ENCODE data around the gene CRK. TPM values are rescaled to one million over a fixed set of nuclear protein-coding genes. Genes with fewer than 3 reads are reported as not detected.

Gene CRK
- total RNA-seq, 1 donor from 2014 or later, result 46.4 TPM

- peaks cover 39% of the 10 kb centered on the region for H3K4me1 Mint-ChIP-seq (ENCODE audit: low read depth, unreplicated experiment)
Measured at GRCh38 chr17:1377334-1377733, 78.7 kb downstream of the CRK start.

GRCh38 chr17:1376061-1376460, 80.0 kb downstream of the CRK start:
- no peak for TF ChIP-seq CTCF (IDR thresholded peaks at IDR 0.05; ENCODE audit: partially characterized antibody, unreplicated experiment)

More at GRCh38 chr17:1377334-1377733, 78.7 kb downstream of the CRK start:
- H3K4me3 Mint-ChIP-seq (ENCODE audit: unreplicated experiment), result no peak overlapping the region
- TF ChIP-seq CTCF (IDR thresholded peaks at IDR 0.05; ENCODE audit: partially characterized antibody, unreplicated experiment), result no peak
- H3K27me3 Mint-ChIP-seq (ENCODE audit: unreplicated experiment), result peaks cover 9% of the 10 kb centered on the region
- no peak overlapping the region for H3K27ac Mint-ChIP-seq (ENCODE audit: unreplicated experiment)
- DNase-seq, result no peak
- H3K9me3 Mint-ChIP-seq (ENCODE audit: unreplicated experiment), result peaks cover 5% of the 10 kb centered on the region
- no peaks in the 10 kb centered on the region for H3K36me3 Mint-ChIP-seq (ENCODE audit: unreplicated experiment)

GRCh38 chr17:1375615-1376014, 80.4 kb downstream of the CRK start:
- no peak overlapping the region for H3K4me3 Mint-ChIP-seq (ENCODE audit: unreplicated experiment)
- H3K27me3 Mint-ChIP-seq (ENCODE audit: unreplicated experiment), result peaks cover 9% of the 10 kb centered on the region
- H3K9me3 Mint-ChIP-seq (ENCODE audit: unreplicated experiment), result peaks cover 2% of the 10 kb centered on the region
- no peak for DNase-seq
- peak overlapping the region; percentile 64 for H3K27ac Mint-ChIP-seq (ENCODE audit: unreplicated experiment)
- peaks cover 32% of the 10 kb centered on the region for H3K4me1 Mint-ChIP-seq (ENCODE audit: low read depth, unreplicated experiment)
- TF ChIP-seq CTCF (IDR thresholded peaks at IDR 0.05; ENCODE audit: partially characterized antibody, unreplicated experiment), result no peak
- H3K36me3 Mint-ChIP-seq (ENCODE audit: unreplicated experiment), result no peaks in the 10 kb centered on the region

More at GRCh38 chr17:1376061-1376460, 80.0 kb downstream of the CRK start:
- peaks cover 2% of the 10 kb centered on the region for H3K9me3 Mint-ChIP-seq (ENCODE audit: unreplicated experiment)
- no peaks in the 10 kb centered on the region for H3K36me3 Mint-ChIP-seq (ENCODE audit: unreplicated experiment)
- H3K27me3 Mint-ChIP-seq (ENCODE audit: unreplicated experiment), result peaks cover 9% of the 10 kb centered on the region
- H3K4me1 Mint-ChIP-seq (ENCODE audit: low read depth, unreplicated experiment), result peaks cover 34% of the 10 kb centered on the region
- H3K4me3 Mint-ChIP-seq (ENCODE audit: unreplicated experiment), result no peak overlapping the region
- H3K27ac Mint-ChIP-seq (ENCODE audit: unreplicated experiment), result peak overlapping the region; percentile 64
- DNase-seq, result no peak

- TF ChIP-seq CTCF (IDR thresholded peaks at IDR 0.05; ENCODE audit: partially characterized antibody, unreplicated experiment), result no peak
- Mint-ChIP-seq H3K36me3 (ENCODE audit: unreplicated experiment) (no peaks in the 10 kb centered on the region), H3K27ac (ENCODE audit: unreplicated experiment) (no peak overlapping the region), H3K4me1 (ENCODE audit: low read depth, unreplicated experiment) (peaks cover 25% of the 10 kb centered on the region), H3K27me3 (ENCODE audit: unreplicated experiment) (peaks cover 9% of the 10 kb centered on the region), H3K9me3 (ENCODE audit: unreplicated experiment) (peaks cover 2% of the 10 kb centered on the region), H3K4me3 (ENCODE audit: unreplicated experiment) (no peak overlapping the region)
- no peak for DNase-seq
Measured at GRCh38 chr17:1374431-1375177, 81.4 kb downstream of the CRK start.

- Mint-ChIP-seq H3K27me3 (ENCODE audit: unreplicated experiment) (peaks cover 9% of the 10 kb centered on the region), H3K9me3 (ENCODE audit: unreplicated experiment) (peaks cover 2% of the 10 kb centered on the region), H3K36me3 (ENCODE audit: unreplicated experiment) (no peaks in the 10 kb centered on the region), H3K27ac (ENCODE audit: unreplicated experiment) (no peak overlapping the region), H3K4me3 (ENCODE audit: unreplicated experiment) (no peak overlapping the region), H3K4me1 (ENCODE audit: low read depth, unreplicated experiment) (peaks cover 21% of the 10 kb centered on the region)
- TF ChIP-seq CTCF (IDR thresholded peaks at IDR 0.05; ENCODE audit: partially characterized antibody, unreplicated experiment), result no peak
- DNase-seq, result no peak
Measured at GRCh38 chr17:1373707-1374237, 82.3 kb downstream of the CRK start.

Measured in glutamatergic neuron (in vitro differentiated cells).